Mucosa of descending colon (tissue), 3 donors: ENCODE measurements around the gene SF3B2. TPM values are rescaled to one million over a fixed set of nuclear protein-coding genes. Genes with fewer than 3 reads are reported as not detected.

Experiments used
- ATAC-seq: fragments of 200-7000 bp; cut with Tn5 transposase; one replicate; pipeline ENCODE4 v1.9.1; 2020; ENCODE audit warnings: mild to moderate bottlenecking, moderate library complexity
- DNase-seq, 3 donors: peaks; one replicate each; pipeline ENCODE4 v3.0.0-alpha.2; 2020
- H3K36me3 ChIP-seq: fragments of 200-600 bp; one replicate; pipeline ENCODE4 v1.8.0; 2021; ENCODE audit warnings: low read depth, mild to moderate bottlenecking
- H3K4me1 ChIP-seq: fragments of 200-600 bp; one replicate; pipeline ENCODE4 v1.8.0; 2021; ENCODE audit warnings: low read depth, mild to moderate bottlenecking
- H3K4me3 ChIP-seq: fragments of 200-600 bp; one replicate; pipeline ENCODE4 v1.8.0; 2021; ENCODE audit warnings: mild to moderate bottlenecking
- H3K9me3 ChIP-seq: fragments of 200-600 bp; one replicate; pipeline ENCODE4 v1.8.0; 2021; ENCODE audit warnings: mild to moderate bottlenecking
- CTCF ChIP-seq: fragments of 200-600 bp; IDR thresholded peaks from one replicate; pipeline ENCODE4 v1.8.0; 2022; ENCODE audit warnings: antibody characterized with exemption, mild to moderate bottlenecking
- intact Hi-C, 2 donors: fragments of 100-400 bp; cut with DNase I in 1 of 2; cut with micrococcal nuclease in 1 of 2; formaldehyde crosslinking; loops; one replicate each; pipeline versions ENCODE4 v1.11.0 to v1.11.1; 2022; cut with DNase I, micrococcal nuclease
- total RNA-seq, 3 donors: library from RNA; stranded (reverse); fragmentation: NEBNext Ultra II Directional in 2 of 3; extraction: Animal tissue kit (Norgen Biotek cat#: 25700) in 2 of 3; gene quantifications; one replicate each; pipeline versions ENCODE4 v1.2.1 to v1.2.4, GENCODE V29; 2021 to 2023
- donor health status: DM: no; HTN: no; CAD: no; lungs with moderate emphysema.
- donor health status: DM: no; HTN: no; CAD: no.
- donor health status: DM: no; HTN: yes; CAD: no.

Gene SF3B2
- total RNA-seq, 3 donors from 2014 or later, result 116 to 143 (median 135) TPM

GRCh38 chr11:66048547-66049323 is 3.4 kb upstream of the SF3B2 start, which contains the start of gene GAL3ST3:
TSS of gene GAL3ST3 (minus strand) at chr11:66049161. CDS start at chr11:66045415, 3,746 bp downstream.
- TF ChIP-seq CTCF, result no peak
- no peaks in the 10 kb centered on the region for H3K36me3 ChIP-seq
- no peak for DNase-seq
- H3K4me1 ChIP-seq, result peaks cover 21% of the 10 kb centered on the region
- intact Hi-C loops, result no loop called here
- no peaks in the 10 kb centered on the region for H3K9me3 ChIP-seq
- no peak for ATAC-seq
- no peak within 1 kb of the TSS for H3K4me3 ChIP-seq

- Histone ChIP-seq H3K36me3 (peaks cover 8% of the 10 kb centered on the region), H3K9me3 (no peaks in the 10 kb centered on the region), H3K4me1 (peaks cover 21% of the 10 kb centered on the region), H3K4me3 (no peak overlapping the region)
- TF ChIP-seq CTCF, result no peak
- DNase-seq (no peak), ATAC-seq (no peak)
- intact Hi-C loops, result no loop called here
These were observed 1.5 kb upstream of the SF3B2 start for GRCh38 chr11:66050581-66051231.

- ATAC-seq (no peak), DNase-seq (no peak)
- intact Hi-C loops, result no loop called here
- H3K4me3 ChIP-seq, result no peak overlapping the region
- peaks cover 8% of the 10 kb centered on the region for H3K36me3 ChIP-seq
- no peak for TF ChIP-seq CTCF
- no peaks in the 10 kb centered on the region for H3K9me3 ChIP-seq
- peaks cover 21% of the 10 kb centered on the region for H3K4me1 ChIP-seq
These were observed 796 bp upstream of the SF3B2 start for GRCh38 chr11:66051371-66051765.

- DNase-seq, result no peak
- ATAC-seq, result no peak
- peaks cover 21% of the 10 kb centered on the region for H3K4me1 ChIP-seq
- peak overlapping the region; percentile 51 for H3K4me3 ChIP-seq
- no peak for TF ChIP-seq CTCF
- H3K9me3 ChIP-seq, result no peaks in the 10 kb centered on the region
- intact Hi-C loops, result no loop called here
- peaks cover 16% of the 10 kb centered on the region for H3K36me3 ChIP-seq
These were observed 459 bp downstream of the SF3B2 start for GRCh38 chr11:66052664-66052982.

GRCh38 chr11:66055021-66055420 is 2.9 kb downstream of the SF3B2 start:
- peaks cover 30% of the 10 kb centered on the region for H3K36me3 ChIP-seq
- no peaks in the 10 kb centered on the region for H3K9me3 ChIP-seq
- no peak for ATAC-seq
- no peak for TF ChIP-seq CTCF
- peaks cover 21% of the 10 kb centered on the region for H3K4me1 ChIP-seq
- DNase-seq, result no peak
- H3K4me3 ChIP-seq, result no peak overlapping the region
- intact Hi-C loops, result no loop called here
